ENCODE results near the gene KRCC1.

DNA sequence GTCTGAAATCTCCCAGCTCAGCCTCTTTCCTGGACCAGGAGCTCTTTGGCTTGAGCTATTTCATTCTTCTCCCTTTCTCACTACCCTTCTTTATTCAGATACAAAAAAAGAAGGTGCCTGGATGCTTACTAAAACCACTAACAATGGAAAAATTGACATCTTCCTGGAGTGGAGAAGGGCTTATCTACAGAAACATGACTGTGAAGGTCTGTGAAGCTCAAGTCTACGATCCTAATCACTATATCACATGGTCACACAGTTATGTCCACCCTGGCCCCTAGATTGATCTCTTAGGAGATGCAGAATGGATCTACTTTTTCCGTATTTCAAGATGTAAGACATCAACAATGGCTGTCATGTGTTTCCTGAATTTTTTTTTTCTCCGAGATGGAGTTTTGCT lies 5.7 kb upstream of the KRCC1 start:
- TF ChIP-seq, protein P1, sequence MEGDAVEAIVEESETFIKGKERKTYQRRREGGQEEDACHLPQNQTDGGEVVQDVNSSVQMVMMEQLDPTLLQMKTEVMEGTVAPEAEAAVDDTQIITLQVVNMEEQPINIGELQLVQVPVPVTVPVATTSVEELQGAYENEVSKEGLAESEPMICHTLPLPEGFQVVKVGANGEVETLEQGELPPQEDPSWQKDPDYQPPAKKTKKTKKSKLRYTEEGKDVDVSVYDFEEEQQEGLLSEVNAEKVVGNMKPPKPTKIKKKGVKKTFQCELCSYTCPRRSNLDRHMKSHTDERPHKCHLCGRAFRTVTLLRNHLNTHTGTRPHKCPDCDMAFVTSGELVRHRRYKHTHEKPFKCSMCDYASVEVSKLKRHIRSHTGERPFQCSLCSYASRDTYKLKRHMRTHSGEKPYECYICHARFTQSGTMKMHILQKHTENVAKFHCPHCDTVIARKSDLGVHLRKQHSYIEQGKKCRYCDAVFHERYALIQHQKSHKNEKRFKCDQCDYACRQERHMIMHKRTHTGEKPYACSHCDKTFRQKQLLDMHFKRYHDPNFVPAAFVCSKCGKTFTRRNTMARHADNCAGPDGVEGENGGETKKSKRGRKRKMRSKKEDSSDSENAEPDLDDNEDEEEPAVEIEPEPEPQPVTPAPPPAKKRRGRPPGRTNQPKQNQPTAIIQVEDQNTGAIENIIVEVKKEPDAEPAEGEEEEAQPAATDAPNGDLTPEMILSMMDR (conservative IDR thresholded peaks at IDR 0.05): no peak
- TF ChIP-seq ZFX (IDR thresholded peaks at IDR 0.05): no peak
